Activated CD8-positive, alpha-beta memory T cell treated with anti-CD3 and anti-CD28 coated beads, Interleukin-2, amount 50 U/mL, for 1 hour (primary cell): ENCODE data around the gene ALOX15B.

Experiments
- DNase-seq: peaks from one replicate; pipeline ENCODE4 v3.0.0-alpha.2; 2020; ENCODE audit errors: extremely low read depth

Gene ALOX15B, protein sequence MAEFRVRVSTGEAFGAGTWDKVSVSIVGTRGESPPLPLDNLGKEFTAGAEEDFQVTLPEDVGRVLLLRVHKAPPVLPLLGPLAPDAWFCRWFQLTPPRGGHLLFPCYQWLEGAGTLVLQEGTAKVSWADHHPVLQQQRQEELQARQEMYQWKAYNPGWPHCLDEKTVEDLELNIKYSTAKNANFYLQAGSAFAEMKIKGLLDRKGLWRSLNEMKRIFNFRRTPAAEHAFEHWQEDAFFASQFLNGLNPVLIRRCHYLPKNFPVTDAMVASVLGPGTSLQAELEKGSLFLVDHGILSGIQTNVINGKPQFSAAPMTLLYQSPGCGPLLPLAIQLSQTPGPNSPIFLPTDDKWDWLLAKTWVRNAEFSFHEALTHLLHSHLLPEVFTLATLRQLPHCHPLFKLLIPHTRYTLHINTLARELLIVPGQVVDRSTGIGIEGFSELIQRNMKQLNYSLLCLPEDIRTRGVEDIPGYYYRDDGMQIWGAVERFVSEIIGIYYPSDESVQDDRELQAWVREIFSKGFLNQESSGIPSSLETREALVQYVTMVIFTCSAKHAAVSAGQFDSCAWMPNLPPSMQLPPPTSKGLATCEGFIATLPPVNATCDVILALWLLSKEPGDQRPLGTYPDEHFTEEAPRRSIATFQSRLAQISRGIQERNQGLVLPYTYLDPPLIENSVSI

DNA sequence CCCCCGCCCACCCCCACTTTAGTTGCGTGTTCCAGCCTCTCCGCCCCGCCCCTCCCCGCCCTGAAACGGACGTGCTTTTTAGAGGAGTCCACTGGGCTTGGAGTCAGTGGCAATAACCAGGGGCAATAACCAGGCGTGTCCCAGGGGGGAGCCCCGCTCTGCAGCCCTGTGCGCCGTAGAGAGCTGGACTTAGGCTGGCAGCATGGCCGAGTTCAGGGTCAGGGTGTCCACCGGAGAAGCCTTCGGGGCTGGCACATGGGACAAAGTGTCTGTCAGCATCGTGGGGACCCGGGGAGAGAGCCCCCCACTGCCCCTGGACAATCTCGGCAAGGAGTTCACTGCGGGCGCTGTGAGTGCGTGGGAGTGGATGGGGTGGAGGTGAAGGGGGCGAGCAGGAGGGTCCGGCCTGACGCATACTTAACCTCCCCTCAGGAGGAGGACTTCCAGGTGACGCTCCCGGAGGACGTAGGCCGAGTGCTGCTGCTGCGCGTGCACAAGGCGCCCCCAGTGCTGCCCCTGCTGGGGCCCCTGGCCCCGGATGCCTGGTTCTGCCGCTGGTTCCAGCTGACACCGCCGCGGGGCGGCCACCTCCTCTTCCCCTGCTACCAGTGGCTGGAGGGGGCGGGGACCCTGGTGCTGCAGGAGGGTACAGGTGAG lies at the start of gene ALOX15B:
Gene ALOX15B, plus strand, starts transcription at position 106 of the 657 bp plus-strand sequence. Its CDS starts 97 bp downstream, at position 203.
- no peak for DNase-seq

DNA sequence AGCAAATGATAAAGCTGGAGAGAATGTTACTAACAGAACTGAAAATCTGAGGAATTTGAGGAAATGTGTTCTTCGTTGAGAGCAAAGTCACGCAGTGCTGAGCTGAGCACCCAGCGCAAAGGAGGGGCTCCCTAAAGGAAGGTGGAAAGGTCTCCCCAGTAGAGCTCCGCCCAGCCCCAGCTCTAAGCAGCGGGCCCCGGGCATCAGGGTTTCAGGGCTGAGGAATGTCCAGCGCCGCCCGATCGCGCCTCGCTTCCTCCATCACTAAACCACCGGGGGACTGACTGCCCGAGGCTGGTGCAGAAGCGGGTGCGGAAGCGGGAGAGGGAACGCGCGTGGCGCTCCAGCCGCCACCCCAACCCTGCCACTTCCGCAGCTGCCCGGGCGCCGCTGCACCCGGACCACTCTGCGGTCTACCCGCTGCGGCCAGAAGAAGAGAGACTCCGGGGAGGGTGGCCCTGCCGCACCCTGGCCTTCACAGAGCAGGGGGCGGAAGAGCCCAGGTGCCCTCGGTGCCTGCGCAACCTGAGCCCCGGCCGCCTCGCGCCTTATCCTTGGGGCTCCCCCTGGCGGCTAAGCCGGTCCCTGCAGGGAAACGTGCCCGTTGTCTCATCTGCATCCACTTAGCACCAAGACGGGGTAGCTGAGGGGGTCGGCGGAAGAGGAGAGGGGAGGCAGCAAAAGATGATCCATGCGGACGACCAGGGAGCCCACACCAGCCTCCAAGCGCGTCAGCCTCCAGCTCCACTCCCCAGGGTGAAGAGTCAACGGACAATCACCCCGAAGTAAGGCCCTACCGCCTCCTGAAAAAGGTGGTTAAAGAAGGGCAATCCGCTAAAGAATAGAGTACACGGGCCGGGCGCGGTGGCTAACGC lies 48.8 kb upstream of the ALOX15B start:
- peak; percentile 66 for DNase-seq

DNA sequence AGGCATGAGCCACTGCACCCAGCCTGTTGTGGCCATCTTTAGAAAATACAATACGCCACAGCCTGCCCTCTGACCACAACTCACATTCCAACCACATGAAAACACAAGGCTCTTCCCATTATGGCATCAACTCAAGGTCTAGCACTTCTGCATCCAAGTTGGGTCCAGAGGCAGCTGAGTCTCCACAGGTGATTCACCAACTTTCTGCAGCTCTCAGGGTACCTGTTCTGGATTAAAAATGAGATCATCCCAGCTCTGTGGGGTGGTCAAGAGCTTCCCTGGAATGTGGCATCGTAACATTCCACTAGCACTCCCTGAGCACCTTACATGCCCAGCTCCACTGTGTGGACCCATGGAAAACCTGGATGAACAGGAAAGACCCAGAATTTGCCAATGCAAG lies 46.3 kb upstream of the ALOX15B start:
- no peak for DNase-seq

DNA sequence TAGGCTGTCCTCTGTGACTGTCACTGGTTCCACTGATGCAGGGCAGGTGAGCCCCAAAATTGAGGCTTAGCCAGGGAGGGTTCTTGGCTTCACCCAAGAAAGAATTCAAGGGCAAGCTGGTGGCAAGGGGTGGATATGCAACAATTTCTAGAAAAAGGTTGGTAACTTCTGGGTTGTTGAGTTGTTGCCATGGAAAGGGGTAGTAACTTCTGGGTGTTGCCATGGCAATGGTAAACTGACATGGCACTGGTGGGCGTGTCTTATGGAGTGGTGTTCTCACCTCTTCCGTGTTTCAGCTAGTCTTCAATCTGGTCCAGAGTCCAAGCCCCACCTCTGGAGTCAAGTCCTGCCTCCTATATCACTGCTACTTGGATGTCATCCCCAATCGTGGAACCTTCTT lies 45.9 kb upstream of the ALOX15B start:
- no peak for DNase-seq

DNA sequence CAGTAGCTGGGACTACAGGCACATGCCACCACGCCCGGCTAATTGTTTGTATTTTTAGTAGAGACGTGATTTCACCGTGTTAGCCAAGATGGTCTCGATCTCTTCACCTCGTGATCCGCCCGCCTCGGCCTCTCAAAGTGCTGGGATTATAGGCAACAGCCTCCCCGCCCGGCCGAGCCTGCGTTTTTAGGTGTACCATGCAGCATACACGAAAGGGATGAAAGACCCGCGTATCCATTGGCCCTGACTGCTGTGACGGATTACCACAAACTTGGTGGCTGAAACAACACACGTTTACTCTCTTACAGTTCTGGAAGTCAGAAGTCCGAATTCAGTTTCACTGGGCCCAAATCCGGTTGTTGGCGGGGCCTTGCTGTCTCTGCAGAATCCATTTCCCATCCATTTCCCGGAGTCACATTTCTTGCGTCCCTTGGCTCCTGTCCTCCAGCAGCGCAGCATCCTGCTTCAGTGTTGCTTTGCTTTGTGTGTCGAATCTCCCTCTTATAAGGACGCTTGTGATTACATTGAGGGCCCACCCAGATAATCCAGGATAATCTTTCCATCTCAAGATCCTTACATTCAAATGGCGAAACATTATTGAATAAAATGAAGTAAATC lies 44.8 kb upstream of the ALOX15B start:
- no peak for DNase-seq

DNA sequence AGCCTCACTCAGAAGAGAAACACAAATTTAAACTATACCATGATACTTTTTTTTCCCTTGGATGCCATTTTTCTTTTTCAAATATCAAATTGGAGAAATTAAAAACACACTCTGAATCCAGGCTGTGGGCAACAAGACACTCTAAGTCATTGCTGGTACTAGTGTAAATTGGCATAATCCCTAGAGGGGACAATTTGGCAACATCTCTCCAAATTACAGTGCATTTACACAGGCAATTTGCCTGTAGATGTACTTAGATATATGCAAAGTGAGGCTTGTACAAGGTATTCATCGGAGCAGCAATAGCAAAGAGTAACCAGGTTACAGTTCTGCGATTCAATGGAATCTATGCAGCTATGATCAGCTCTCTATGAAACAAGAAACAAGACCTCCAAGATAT lies 43.1 kb upstream of the ALOX15B start:
- DNase-seq, result no peak

DNA sequence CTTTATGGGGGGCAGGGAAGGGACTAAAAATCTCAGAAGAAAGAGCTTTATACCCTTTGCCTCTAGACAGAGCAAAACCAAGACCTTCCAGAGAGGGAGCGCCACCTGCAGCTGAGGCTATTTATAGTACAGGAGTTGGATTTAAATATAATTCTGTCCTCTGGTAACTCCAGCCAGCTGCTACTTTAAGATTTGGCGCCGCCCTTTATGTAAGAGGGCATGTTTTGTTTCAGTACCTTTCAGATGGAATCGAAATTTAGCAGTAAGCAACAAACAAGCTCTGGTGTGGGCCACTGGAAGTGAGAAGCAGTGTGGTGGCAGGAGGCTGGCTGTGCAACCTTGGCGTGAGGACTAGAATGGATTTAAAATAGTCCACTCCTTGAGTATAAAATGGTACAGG lies 41.7 kb upstream of the ALOX15B start:
- no peak for DNase-seq

DNA sequence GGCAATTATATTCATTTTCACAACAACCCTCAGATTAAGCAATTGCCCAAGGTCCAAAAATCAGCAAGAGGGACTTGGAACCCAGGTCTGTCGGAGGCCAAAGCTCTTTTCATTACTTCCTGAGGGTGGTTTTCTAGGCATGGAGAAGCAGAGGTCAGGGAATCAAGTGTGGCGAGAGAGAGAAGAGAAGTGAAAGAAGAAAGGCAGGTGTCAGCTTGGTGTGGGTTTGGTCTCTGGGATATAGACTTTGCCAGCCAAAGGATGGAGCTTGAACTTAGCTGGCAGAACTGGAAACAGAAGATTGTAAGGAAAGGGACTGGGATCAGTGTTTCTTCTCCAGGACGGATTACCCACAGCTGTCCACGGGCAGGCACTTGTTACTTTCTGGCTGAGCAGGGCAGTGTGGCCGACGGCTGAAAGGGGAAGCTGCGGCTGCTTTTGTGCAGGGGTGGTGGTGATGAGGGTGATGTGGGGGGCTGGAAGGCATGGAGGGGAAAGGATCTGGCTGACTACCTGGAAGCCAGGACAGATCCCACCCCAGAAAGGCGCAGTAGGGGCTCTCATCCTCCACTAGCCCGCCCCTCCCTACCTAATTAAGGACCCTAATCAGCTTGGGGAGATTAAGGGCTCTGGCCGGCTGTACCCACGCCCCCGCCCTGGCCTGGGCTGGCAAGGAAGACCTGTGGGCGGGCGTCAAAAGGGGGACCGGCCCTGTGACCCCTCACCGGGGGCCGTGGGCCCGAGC lies 36.7 kb upstream of the ALOX15B start, which contains the start of gene GUCY2D:
Gene GUCY2D, plus strand, starts transcription at position 640 of the 745 bp plus-strand sequence. CDS start 433 bp downstream, outside the sequence.
- no peak for DNase-seq

DNA sequence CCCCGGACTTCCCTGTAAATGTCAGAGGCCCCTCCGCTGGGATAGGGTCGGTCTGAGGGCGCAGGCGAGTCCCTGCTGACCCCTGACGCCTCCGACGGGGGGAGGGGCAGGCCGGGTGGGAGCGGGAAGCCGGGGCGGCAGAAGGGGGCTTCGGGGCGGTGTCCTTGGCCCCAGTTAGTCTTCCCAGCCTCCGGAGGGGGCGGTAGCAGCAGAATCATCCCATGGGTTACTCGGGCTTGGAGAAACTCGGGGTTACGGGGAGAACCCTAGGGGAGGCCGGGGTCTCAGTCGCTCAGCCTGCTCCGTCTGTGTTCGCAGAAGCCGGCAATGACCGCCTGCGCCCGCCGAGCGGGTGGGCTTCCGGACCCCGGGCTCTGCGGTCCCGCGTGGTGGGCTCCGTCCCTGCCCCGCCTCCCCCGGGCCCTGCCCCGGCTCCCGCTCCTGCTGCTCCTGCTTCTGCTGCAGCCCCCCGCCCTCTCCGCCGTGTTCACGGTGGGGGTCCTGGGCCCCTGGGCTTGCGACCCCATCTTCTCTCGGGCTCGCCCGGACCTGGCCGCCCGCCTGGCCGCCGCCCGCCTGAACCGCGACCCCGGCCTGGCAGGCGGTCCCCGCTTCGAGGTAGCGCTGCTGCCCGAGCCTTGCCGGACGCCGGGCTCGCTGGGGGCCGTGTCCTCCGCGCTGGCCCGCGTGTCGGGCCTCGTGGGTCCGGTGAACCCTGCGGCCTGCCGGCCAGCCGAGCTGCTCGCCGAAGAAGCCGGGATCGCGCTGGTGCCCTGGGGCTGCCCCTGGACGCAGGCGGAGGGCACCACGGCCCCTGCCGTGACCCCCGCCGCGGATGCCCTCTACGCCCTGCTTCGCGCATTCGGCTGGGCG lies 35.9 kb upstream of the ALOX15B start:
- DNase-seq, result no peak

DNA sequence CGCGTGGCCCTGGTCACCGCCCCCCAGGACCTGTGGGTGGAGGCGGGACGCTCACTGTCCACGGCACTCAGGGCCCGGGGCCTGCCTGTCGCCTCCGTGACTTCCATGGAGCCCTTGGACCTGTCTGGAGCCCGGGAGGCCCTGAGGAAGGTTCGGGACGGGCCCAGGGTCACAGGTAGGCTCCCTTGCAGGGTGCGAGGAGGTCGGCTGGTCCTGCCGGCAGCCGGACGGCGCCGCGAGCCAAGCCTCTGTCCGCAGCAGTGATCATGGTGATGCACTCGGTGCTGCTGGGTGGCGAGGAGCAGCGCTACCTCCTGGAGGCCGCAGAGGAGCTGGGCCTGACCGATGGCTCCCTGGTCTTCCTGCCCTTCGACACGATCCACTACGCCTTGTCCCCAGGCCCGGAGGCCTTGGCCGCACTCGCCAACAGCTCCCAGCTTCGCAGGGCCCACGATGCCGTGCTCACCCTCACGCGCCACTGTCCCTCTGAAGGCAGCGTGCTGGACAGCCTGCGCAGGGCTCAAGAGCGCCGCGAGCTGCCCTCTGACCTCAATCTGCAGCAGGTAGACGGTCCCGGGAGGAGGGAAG lies 35.2 kb upstream of the ALOX15B start:
- DNase-seq, result no peak

DNA sequence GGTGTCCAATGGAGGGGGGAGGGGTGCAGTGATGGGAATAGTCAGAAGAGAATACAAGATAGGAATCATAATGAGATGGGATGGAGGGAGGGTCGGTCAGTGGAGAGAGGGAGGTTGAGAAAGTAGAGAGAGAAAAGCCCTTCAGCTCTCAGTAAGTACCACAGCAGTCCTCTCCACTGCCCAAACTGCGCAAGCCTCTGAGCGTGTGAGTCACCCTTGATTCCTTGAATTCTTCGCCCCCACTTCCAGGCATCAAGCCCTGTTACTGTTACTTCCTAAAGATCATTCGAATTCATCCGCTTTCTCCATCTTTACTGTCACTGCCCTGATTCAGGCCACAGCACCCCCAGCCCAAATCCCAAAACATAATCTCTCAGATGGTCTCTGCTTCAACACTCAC lies 34.0 kb upstream of the ALOX15B start:
- DNase-seq, result no peak

DNA sequence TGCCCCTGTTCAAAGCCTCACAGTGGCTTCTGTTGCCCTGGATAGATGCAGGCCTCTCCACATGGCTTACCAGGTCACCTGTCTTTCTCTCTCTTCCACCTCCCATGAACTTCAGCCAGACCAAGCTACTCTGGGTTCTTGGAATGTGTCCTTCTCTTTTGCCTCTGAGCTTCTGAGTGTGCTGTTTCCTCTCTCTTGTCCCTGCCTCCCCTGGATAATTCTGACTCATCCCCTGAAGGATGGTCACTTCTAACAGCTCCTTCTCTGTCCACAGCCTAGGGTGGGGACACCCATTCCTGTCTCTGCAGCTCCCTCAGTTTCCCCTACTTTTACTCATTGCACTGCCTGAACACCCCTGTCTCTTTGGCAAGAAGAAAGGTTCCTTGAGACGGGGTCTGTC lies 33.5 kb upstream of the ALOX15B start:
- DNase-seq, result no peak

DNA sequence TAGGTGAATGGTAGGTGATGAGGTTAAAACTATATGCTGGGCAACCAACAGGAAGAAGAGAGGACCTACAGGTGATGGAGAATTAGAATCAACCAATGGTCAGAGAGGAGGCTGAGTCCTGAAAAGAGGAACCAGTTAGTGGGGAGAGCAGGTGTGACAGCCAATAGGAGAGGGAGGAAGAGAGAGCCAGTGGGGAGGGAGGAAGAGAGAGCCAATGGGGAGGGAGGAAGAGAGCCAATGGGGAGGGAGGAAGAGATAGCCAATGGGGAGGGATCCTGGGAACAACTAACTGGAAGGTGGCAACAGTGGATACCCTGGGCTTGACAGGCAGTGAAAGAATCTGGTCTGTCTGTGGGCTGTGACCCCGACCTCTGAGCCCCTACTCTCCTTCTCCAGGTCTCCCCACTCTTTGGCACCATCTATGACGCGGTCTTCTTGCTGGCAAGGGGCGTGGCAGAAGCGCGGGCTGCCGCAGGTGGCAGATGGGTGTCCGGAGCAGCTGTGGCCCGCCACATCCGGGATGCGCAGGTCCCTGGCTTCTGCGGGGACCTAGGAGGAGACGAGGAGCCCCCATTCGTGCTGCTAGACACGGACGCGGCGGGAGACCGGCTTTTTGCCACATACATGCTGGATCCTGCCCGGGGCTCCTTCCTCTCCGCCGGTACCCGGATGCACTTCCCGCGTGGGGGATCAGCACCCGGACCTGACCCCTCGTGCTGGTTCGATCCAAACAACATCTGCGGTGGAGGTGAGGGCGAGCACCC lies 32.7 kb upstream of the ALOX15B start:
- no peak for DNase-seq

DNA sequence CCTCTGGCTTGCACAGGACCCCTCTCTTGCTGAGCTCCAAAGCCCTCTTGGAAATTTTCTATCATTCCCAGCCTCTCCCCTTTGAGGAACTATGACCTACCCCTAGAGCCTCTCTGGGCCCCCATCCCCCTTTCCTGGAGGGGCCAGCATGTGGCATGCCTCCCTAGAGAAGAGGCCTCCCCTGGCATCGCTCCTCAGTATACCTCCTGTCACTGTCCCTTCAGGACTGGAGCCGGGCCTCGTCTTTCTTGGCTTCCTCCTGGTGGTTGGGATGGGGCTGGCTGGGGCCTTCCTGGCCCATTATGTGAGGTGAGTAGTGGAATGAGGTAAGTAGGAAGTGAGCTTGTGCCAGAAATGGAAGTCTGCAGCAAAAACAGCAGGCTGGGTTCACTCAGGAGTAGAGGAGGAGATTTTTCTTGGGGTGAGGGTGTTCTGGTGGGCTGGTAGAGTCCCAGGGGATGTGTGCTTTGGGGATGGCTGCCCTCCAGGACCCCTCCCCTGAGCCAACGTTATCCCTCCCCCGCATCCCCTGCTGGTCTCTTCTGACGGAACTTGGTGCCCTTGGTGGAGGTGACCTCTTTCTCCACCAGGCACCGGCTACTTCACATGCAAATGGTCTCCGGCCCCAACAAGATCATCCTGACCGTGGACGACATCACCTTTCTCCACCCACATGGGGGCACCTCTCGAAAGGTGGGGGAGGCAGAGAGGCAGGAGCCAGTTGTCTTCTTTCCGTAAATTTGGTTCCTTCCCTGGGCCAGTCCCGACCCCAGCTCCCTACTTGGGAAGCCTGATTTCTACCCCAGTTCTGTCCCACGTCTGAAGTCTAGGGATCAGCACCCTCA lies 31.8 kb upstream of the ALOX15B start:
- no peak for DNase-seq

DNA sequence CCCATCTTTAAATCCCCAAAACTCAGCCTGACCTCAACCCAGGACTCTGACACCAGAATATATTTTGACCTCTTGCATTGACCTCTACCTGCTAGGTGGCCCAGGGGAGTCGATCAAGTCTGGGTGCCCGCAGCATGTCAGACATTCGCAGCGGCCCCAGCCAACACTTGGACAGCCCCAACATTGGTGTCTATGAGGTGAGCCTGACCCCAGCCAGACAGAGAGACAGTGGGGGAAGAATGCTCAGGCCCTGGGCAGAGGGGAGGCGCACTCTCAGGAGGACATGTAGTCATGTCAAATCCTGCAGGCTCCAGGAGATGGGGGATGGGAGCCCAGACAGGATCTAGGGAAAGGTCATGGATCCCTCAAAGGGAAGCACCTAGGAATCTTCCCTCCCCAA lies 31.0 kb upstream of the ALOX15B start:
- no peak for DNase-seq

DNA sequence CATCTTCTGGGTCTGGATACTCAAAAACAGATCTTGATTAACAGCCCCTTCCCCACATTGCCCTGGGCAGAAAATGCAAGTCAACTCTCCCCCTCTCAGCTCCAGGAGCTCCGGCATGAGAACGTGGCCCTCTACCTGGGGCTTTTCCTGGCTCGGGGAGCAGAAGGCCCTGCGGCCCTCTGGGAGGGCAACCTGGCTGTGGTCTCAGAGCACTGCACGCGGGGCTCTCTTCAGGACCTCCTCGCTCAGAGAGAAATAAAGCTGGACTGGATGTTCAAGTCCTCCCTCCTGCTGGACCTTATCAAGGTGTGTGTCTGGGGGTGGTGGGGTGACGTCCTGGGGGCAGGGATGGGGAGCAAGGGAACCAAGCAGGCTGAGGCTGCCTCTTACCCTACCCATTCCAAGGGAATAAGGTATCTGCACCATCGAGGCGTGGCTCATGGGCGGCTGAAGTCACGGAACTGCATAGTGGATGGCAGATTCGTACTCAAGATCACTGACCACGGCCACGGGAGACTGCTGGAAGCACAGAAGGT lies 26.7 kb upstream of the ALOX15B start:
- DNase-seq, result no peak

DNA sequence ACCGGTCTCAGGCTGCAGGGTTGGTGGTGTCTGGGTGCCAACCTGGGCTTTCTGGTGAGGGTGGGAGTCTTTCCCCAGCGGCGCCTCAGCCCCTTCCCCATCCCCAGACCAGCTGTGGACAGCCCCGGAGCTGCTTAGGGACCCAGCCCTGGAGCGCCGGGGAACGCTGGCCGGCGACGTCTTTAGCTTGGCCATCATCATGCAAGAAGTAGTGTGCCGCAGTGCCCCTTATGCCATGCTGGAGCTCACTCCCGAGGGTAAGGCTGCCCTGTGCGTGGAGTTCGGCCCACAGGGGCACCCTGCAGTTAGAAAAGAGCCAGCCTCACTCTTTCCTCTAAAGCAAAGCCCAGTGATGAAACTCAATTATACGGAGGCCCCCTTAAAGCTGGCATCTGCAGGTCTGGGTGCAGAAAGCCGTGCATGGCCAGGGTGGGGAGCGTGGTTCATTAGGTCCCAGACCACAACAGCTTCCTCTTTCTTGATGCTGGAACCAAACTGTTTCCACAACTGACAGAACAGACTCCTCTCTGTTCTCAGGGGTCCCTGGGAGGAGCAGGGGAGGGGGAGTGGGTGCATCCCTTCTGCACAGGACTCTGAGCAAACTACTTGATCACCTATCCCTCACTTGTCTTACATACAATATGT lies 25.7 kb upstream of the ALOX15B start:
- no peak for DNase-seq
